Spleen (tissue), 11 donors: ENCODE data around the gene C3orf20. TPM values are rescaled to one million over a fixed set of nuclear protein-coding genes. Genes with fewer than 3 reads are reported as not detected.

ENCODE experiments used
- DNase-seq: peaks from one replicate; pipeline ENCODE4 v3.0.0-alpha.2; 2020
- H3K27ac ChIP-seq, 8 donors: fragments of 200-600 bp; sonication (generic) in 7 of 8; 1 replicate in 4 of 8; 2 replicates in 4 of 8; pipeline versions ENCODE4 v1.5.0 to v1.8.0; 2016 to 2021; ENCODE audit warnings: inconsistent platforms in 4 of 8, mild to moderate bottlenecking in 4 of 8, moderate library complexity in 1 of 8
- H3K27me3 ChIP-seq, 7 donors: fragments of 200-600 bp; sonication (generic) in 6 of 7; replicated peaks in 1 of 7; 1 replicate in 4 of 7; 2 replicates in 3 of 7; pipeline versions ENCODE4 v1.5.0 to v1.8.0; 2016 to 2021; ENCODE audit warnings: inconsistent platforms in 3 of 7, mild to moderate bottlenecking in 1 of 7
- H3K36me3 ChIP-seq, 6 donors: fragments of 200-600 bp; sonication (generic) in 5 of 6; 1 replicate in 4 of 6; 2 replicates in 2 of 6; pipeline versions ENCODE4 v1.5.0 to v1.8.0; 2016 to 2021; ENCODE audit warnings: inconsistent platforms in 2 of 6
- H3K4me1 ChIP-seq, 6 donors: fragments of 200-600 bp; sonication (generic) in 5 of 6; 1 replicate in 3 of 6; 2 replicates in 3 of 6; pipeline versions ENCODE4 v1.5.0 to v1.8.0; 2016 to 2021; ENCODE audit warnings: inconsistent platforms in 3 of 6
- H3K4me3 ChIP-seq, 8 donors: fragments of 200-600 bp; sonication (generic) in 7 of 8; 1 replicate in 4 of 8; 2 replicates in 4 of 8; pipeline versions ENCODE4 v1.5.0 to v1.8.0; 2016 to 2021; ENCODE audit warnings: inconsistent platforms in 4 of 8, mild to moderate bottlenecking in 4 of 8, moderate library complexity in 2 of 8
- H3K9me3 ChIP-seq, 8 donors: fragments of 200-600 bp; sonication (generic) in 7 of 8; 1 replicate in 4 of 8; 2 replicates in 4 of 8; pipeline versions ENCODE4 v1.5.0 to v1.8.0; 2016 to 2021; ENCODE audit warnings: inconsistent platforms in 4 of 8
- CTCF ChIP-seq, 11 experiments: fragments of 200-600 bp in 7 of 11; fragments of 450-650 bp in 4 of 11; sonication (generic) in 4 of 11; IDR thresholded peaks in 8 of 11; conservative IDR thresholded peaks in 3 of 11; 1 replicate in 7 of 11; 2 replicates in 4 of 11; pipeline versions ENCODE4 v1.4.0 to v1.8.0; 2016 to 2021; ENCODE audit warnings: antibody characterized with exemption in 11 of 11, inconsistent platforms in 4 of 11, mild to moderate bottlenecking in 1 of 11
- POLR2A ChIP-seq, 3 donors: fragments of 450-650 bp; IDR thresholded peaks; one replicate each; pipeline ENCODE4 v1.5.1; 2017; ENCODE audit warnings: antibody characterized with exemption in 3 of 3, mild to moderate bottlenecking in 1 of 3
- POLR2AphosphoS5 ChIP-seq, 3 donors: sonication (generic); formaldehyde crosslinking; IDR thresholded peaks; one replicate each; pipeline ENCODE4 v1.5.1; 2017; ENCODE audit warnings: antibody characterized with exemption in 3 of 3
- WGBS, 5 donors: extraction: QIAGEN DNeasy Blood & Tissue Kit in 3 of 5; methylation state at CpG; one replicate each; pipeline versions ENCODE4 v1.1.5 to v1.1.7; 2013 to 2018; 5-methylcytosine and 5-hydroxymethylcytosine counted together
- intact Hi-C: fragments of 100-400 bp; cut with DNase I; formaldehyde crosslinking; loops from one replicate; pipeline ENCODE4 v1.15.0; 2023; ENCODE audit warnings: low total_unique reads
- polyA plus RNA-seq, 3 donors: library from polyadenylated mRNA; stranded (reverse); fragments of 200-250 nt; gene quantifications; one replicate each; pipeline ENCODE4 v1.2.1, GENCODE V29; 2013
- total RNA-seq, 7 donors: library from RNA; depleted of rRNA in 3 of 7; stranded (reverse); fragments of >200 nt in 3 of 7; fragmentation: NEBNext Ultra II Directional in 4 of 7; extraction: Animal tissue kit (Norgen Biotek cat#: 25700) in 4 of 7; gene quantifications; one replicate each; pipeline versions ENCODE4 v1.1.0 to v1.2.1, GENCODE V29; 2016 to 2021
- donor health status: healthy with polysubstance abuse.
- donor health status: DM: no; HTN: no; CAD: no; lungs with moderate emphysema.
- donor health status: DM: no; HTN: no; CAD: no.
- donor health status: Bipolar disorder and iron deficiency.
- donor health status: healthy.
- donor health status: DM: no; HTN: no; CAD: no.
- donor health status: DM: yes; HTN: yes; CAD: no.

Gene C3orf20
- total and polyA plus RNA-seq, 10 donors: 0.17 to 1.1 (median 0.30) TPM; not detected in 3

DNA sequence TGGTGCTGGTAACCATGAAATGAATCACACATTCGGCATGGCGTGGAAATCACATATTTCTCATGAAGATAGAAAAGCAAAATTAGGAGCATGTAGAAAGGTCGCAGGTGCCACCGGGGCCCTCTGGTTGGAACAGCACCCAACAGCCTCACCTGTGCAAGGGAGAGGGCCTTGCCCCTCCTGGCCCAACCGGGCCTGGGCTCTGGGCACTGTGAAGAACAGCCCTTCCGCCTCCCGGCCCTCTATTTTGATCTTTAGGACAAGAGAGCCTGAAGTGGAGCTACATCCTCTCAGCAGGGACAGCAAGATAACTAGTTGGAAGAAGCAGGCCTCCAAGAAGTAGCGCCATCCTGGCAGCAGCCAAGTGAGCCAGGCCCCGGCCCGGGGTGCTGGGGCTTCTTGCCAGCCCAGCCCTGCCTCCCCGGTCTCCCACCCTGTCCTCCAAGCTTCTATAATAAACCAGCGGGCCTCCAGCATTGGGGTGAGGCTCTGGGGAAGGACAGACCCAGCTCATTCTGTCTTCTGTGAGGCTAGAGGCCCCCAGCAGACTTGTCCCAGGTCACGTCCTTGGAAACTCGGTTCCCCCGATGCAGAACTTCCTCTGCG lies 97.7 kb downstream of the C3orf20 start:
- intact Hi-C loops: loop anchor here (10.0 kb wide), 1 partner anchor 98 kb away; the partner anchor contains the start of gene C3orf20
- no peak for TF ChIP-seq POLR2A (IDR thresholded peaks at IDR 0.05)
- no peak for TF ChIP-seq POLR2AphosphoS5 (IDR thresholded peaks at IDR 0.05)
- no peak for TF ChIP-seq CTCF (IDR thresholded peaks at IDR 0.05 in 8 of 11, conservative IDR thresholded peaks at IDR 0.05 in 3 of 11)
- H3K4me1 ChIP-seq: no peaks in the 10 kb centered on the region
- no peak overlapping the region for H3K4me3 ChIP-seq
- no peak overlapping the region for H3K27ac ChIP-seq
- 69 to 85% (median 76%) methylated on average over 15 to 16 of the region's 16 CpGs for WGBS, 5 donors
- H3K9me3 ChIP-seq: no peaks in the 10 kb centered on the region
- no peaks in the 10 kb centered on the region for H3K36me3 ChIP-seq
- no peaks in the 10 kb centered on the region for H3K27me3 ChIP-seq
- DNase-seq: peak; percentile 63

DNA sequence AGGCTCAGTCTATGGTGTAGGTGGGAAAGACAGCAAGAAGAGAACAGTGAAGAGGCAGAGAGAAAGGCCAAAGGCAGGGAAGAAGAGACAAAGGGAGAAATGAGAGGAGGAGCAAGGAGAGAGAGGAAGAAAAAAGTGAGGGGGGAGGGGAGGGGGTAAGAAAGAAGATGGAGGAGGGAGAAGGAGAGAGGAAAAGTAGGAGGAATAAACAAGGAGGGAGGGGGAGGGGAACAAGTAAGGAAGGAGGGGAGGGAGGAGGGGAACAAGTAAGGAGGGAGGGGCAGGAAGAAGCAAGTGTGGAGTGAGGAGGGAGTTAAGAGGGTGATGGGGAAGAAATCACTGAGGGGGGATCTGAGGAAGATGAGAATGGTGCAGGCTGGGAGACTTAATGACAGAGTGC lies 98.3 kb downstream of the C3orf20 start:
- intact Hi-C loops: loop anchor here (10.0 kb wide), 1 partner anchor 98 kb away; the partner anchor contains the start of gene C3orf20
- no peak for TF ChIP-seq POLR2AphosphoS5 (IDR thresholded peaks at IDR 0.05)
- no peak for TF ChIP-seq POLR2A (IDR thresholded peaks at IDR 0.05)
- TF ChIP-seq CTCF (IDR thresholded peaks at IDR 0.05 in 8 of 11, conservative IDR thresholded peaks at IDR 0.05 in 3 of 11): no peak

GRCh38 chr3:14773691-14774128 lies 98.8 kb downstream of the C3orf20 start:
- no peak overlapping the region for H3K27ac ChIP-seq

More for the DNA sequence above, 98.3 kb downstream of the C3orf20 start:
- H3K27me3 ChIP-seq: no peaks in the 10 kb centered on the region
- peaks cover 0 to 6% (median under 1%) of the 10 kb centered on the region in 8 donors for H3K9me3 ChIP-seq
- no peaks in the 10 kb centered on the region for H3K36me3 ChIP-seq
- no peak overlapping the region for H3K4me3 ChIP-seq
- no peaks in the 10 kb centered on the region for H3K4me1 ChIP-seq
- DNase-seq: no peak
- no peak overlapping the region for H3K27ac ChIP-seq

More at GRCh38 chr3:14773691-14774128, 98.8 kb downstream of the C3orf20 start:
- Histone ChIP-seq H3K27me3 (no peaks in the 10 kb centered on the region), H3K36me3 (no peaks in the 10 kb centered on the region), H3K4me1 (no peaks in the 10 kb centered on the region), H3K9me3 (peaks cover 0 to 10% (median 5%) of the 10 kb centered on the region in 8 donors), H3K4me3 (no peak overlapping the region)
- intact Hi-C loops: loop anchor here (10.0 kb wide), 1 partner anchor 99 kb away; the partner anchor contains the start of gene C3orf20
- peak; percentile 37 for DNase-seq
- 90 to 100% (median 92%) methylated on average over 3 to 6 of the region's 6 CpGs for WGBS, 5 donors
- no peak for TF ChIP-seq POLR2AphosphoS5 (IDR thresholded peaks at IDR 0.05)
- TF ChIP-seq CTCF (IDR thresholded peaks at IDR 0.05 in 8 of 11, conservative IDR thresholded peaks at IDR 0.05 in 3 of 11): no peak
- no peak for TF ChIP-seq POLR2A (IDR thresholded peaks at IDR 0.05)
